ENCODE measurements around the gene DSE.

DNA sequence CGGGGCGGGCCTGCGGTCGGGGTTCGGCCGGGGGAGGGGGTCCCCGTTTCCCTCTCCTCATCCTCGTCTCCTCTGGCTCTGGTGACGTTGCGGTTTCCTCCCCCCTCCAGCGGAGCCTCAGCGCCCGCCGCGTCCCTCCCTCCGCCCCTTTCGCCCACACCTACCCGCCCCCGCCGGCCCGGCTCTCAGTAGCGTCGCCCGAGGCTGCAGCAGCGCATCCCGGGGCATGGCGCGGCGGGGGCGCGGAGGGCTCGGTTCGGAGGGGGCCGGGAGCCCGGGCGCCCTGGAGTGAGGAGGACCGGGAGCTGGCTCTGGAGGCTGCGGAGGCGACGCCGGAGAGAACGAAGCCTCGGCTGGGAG is at the start of gene DSE:
- TF ChIP-seq EZH2 (IDR thresholded peaks at IDR 0.05; ENCODE audit: low read length, unreplicated experiment) (no peak), CTCF (conservative IDR thresholded peaks at IDR 0.05; ENCODE audit: low read depth, low read length) (no peak)

All from PC-3 (cell line).